Stromal cell of bone marrow (primary cell): Measurements from ENCODE around the gene SMYD3.

ENCODE experiments used
- DNase-seq: peaks from one replicate; pipeline ENCODE4 v3.0.0-alpha.2; 2012; ENCODE audit warnings: low read depth

The SMYD3 gene

GRCh38 chr1:245915406-245915805, 591.7 kb downstream of the SMYD3 start:
- DNase-seq, result no peak

GRCh38 chr1:245908543-245908942, 598.5 kb downstream of the SMYD3 start:
- DNase-seq, result no peak

- DNase-seq, result no peak
Measured at GRCh38 chr1:245906207-245906606, 600.9 kb downstream of the SMYD3 start.

- DNase-seq, result no peak
Measured at GRCh38 chr1:245903851-245904250, 603.2 kb downstream of the SMYD3 start.

- no peak for DNase-seq
Measured at GRCh38 chr1:245901565-245901964, 605.5 kb downstream of the SMYD3 start.

GRCh38 chr1:245901037-245901436, 606.0 kb downstream of the SMYD3 start:
- no peak for DNase-seq

- no peak for DNase-seq
Measured at GRCh38 chr1:245898581-245898980, 608.5 kb downstream of the SMYD3 start.

GRCh38 chr1:245896258-245896657, 610.8 kb downstream of the SMYD3 start:
- no peak for DNase-seq

- DNase-seq, result no peak
Measured at GRCh38 chr1:245895455-245895959, 611.6 kb downstream of the SMYD3 start.

GRCh38 chr1:245894843-245895242, 612.2 kb downstream of the SMYD3 start:
- DNase-seq, result no peak

- DNase-seq, result no peak
Measured at GRCh38 chr1:245893025-245893424, 614.1 kb downstream of the SMYD3 start.

- DNase-seq, result peak; percentile 9
Measured at GRCh38 chr1:245888809-245889208, 618.3 kb downstream of the SMYD3 start.

- DNase-seq, result no peak
Measured at GRCh38 chr1:245887829-245888228, 619.2 kb downstream of the SMYD3 start.

- DNase-seq, result no peak
Measured at GRCh38 chr1:245881767-245882391, 625.2 kb downstream of the SMYD3 start.

- peak; percentile 29 for DNase-seq
Measured at GRCh38 chr1:245880754-245881403, 626.2 kb downstream of the SMYD3 start.

- no peak for DNase-seq
Measured at GRCh38 chr1:245879091-245879490, 628.0 kb downstream of the SMYD3 start.

- no peak for DNase-seq
Measured at GRCh38 chr1:245878585-245878984, 628.5 kb downstream of the SMYD3 start.

GRCh38 chr1:245877976-245878375, 629.1 kb downstream of the SMYD3 start:
- DNase-seq, result no peak

- no peak for DNase-seq
Measured at GRCh38 chr1:245876586-245876985, 630.5 kb downstream of the SMYD3 start.

- no peak for DNase-seq
Measured at GRCh38 chr1:245875581-245876261, 631.4 kb downstream of the SMYD3 start.

GRCh38 chr1:245874942-245875580, 632.0 kb downstream of the SMYD3 start:
- DNase-seq, result peak; percentile 40

- no peak for DNase-seq
Measured at GRCh38 chr1:245873883-245874671, 633.0 kb downstream of the SMYD3 start.
